Measurements from ENCODE around the gene PPP1R2. TPM values are rescaled to one million over a fixed set of nuclear protein-coding genes. Genes with fewer than 3 reads are reported as not detected.

Gene PPP1R2
- total RNA-seq, 2 donors from 2014 or later = 24.2 to 30.7 TPM

GRCh38 chr3:195574497-195575304, 31.6 kb upstream of the PPP1R2 start:
- no peak overlapping the region for H3K27ac Mint-ChIP-seq
- no peaks in the 10 kb centered on the region for H3K9me3 ChIP-seq (ENCODE audit: control insufficient read depth, low read length)
- no peak overlapping the region for H3K27ac ChIP-seq (ENCODE audit: low read depth, low read length)
- H3K4me1 Mint-ChIP-seq = no peaks in the 10 kb centered on the region
- 95 to 97% methylated on average over 6 to 8 of the region's 8 CpGs for WGBS, 2 experiments (ENCODE audit: insufficient coverage in 1 of 2, insufficient read length in 1 of 2)
- H3K9me3 Mint-ChIP-seq = no peaks in the 10 kb centered on the region
- no peaks in the 10 kb centered on the region for H3K4me1 ChIP-seq (ENCODE audit: control insufficient read depth, insufficient read depth, low read length)
- H3K36me3 Mint-ChIP-seq (ENCODE audit: low read depth) = no peaks in the 10 kb centered on the region
- no peak overlapping the region for H3K4me3 Mint-ChIP-seq
- no peak overlapping the region for H3K9ac ChIP-seq (ENCODE audit: extremely low read depth, low read length, poor library complexity, severe bottlenecking)
- no peaks in the 10 kb centered on the region for H3K36me3 ChIP-seq (ENCODE audit: control insufficient read depth, insufficient read depth, low read length)
- no peak for DNase-seq
- no peak for TF ChIP-seq CTCF (conservative IDR thresholded peaks at IDR 0.05)
- H3K4me3 ChIP-seq (ENCODE audit: low read length) = no peak overlapping the region
- H3K27me3 ChIP-seq (ENCODE audit: control insufficient read depth, insufficient read depth, low read length, poor library complexity, severe bottlenecking) = no peaks in the 10 kb centered on the region
- H3K27me3 Mint-ChIP-seq (ENCODE audit: insufficient read depth) = peaks cover 6% of the 10 kb centered on the region

GRCh38 chr3:195573611-195574496, 30.7 kb upstream of the PPP1R2 start:
- Histone ChIP-seq H3K27ac (ENCODE audit: low read depth, low read length) (no peak overlapping the region), H3K9me3 (ENCODE audit: control insufficient read depth, low read length) (no peaks in the 10 kb centered on the region), H3K36me3 (ENCODE audit: control insufficient read depth, insufficient read depth, low read length) (no peaks in the 10 kb centered on the region), H3K27me3 (ENCODE audit: control insufficient read depth, insufficient read depth, low read length, poor library complexity, severe bottlenecking) (no peaks in the 10 kb centered on the region), H3K4me1 (ENCODE audit: control insufficient read depth, insufficient read depth, low read length) (no peaks in the 10 kb centered on the region), H3K4me3 (ENCODE audit: low read length) (no peak overlapping the region), H3K9ac (ENCODE audit: extremely low read depth, low read length, poor library complexity, severe bottlenecking) (no peak overlapping the region)
- 92% methylated on average over 17 to 19 of the region's 19 CpGs for WGBS, 2 experiments (ENCODE audit: insufficient coverage in 1 of 2, insufficient read length in 1 of 2)
- Mint-ChIP-seq H3K36me3 (ENCODE audit: low read depth) (no peaks in the 10 kb centered on the region), H3K27me3 (ENCODE audit: insufficient read depth) (peaks cover 6% of the 10 kb centered on the region), H3K4me3 (no peak overlapping the region), H3K4me1 (no peaks in the 10 kb centered on the region), H3K27ac (no peak overlapping the region), H3K9me3 (no peaks in the 10 kb centered on the region)
- no peak for TF ChIP-seq CTCF (conservative IDR thresholded peaks at IDR 0.05)
- DNase-seq = no peak

GRCh38 chr3:195571361-195571760, 28.2 kb upstream of the PPP1R2 start:
- H3K4me1 Mint-ChIP-seq = no peaks in the 10 kb centered on the region
- H3K36me3 ChIP-seq (ENCODE audit: control insufficient read depth, insufficient read depth, low read length) = no peaks in the 10 kb centered on the region
- H3K4me3 Mint-ChIP-seq = no peak overlapping the region
- no peaks in the 10 kb centered on the region for H3K27me3 Mint-ChIP-seq (ENCODE audit: insufficient read depth)
- no peak overlapping the region for H3K27ac ChIP-seq (ENCODE audit: low read depth, low read length)
- 87% methylated on average over 4 to 6 of the region's 6 CpGs for WGBS, 2 experiments (ENCODE audit: insufficient coverage in 1 of 2, insufficient read length in 1 of 2)
- no peaks in the 10 kb centered on the region for H3K9me3 Mint-ChIP-seq
- TF ChIP-seq CTCF (conservative IDR thresholded peaks at IDR 0.05) = no peak
- H3K27ac Mint-ChIP-seq = no peak overlapping the region
- no peak for DNase-seq
- H3K9ac ChIP-seq (ENCODE audit: extremely low read depth, low read length, poor library complexity, severe bottlenecking) = no peak overlapping the region
- no peak overlapping the region for H3K4me3 ChIP-seq (ENCODE audit: low read length)
- no peaks in the 10 kb centered on the region for H3K9me3 ChIP-seq (ENCODE audit: control insufficient read depth, low read length)
- H3K27me3 ChIP-seq (ENCODE audit: control insufficient read depth, insufficient read depth, low read length, poor library complexity, severe bottlenecking) = no peaks in the 10 kb centered on the region
- no peaks in the 10 kb centered on the region for H3K4me1 ChIP-seq (ENCODE audit: control insufficient read depth, insufficient read depth, low read length)
- H3K36me3 Mint-ChIP-seq (ENCODE audit: low read depth) = no peaks in the 10 kb centered on the region
